ENCODE data around the gene TAF4.
"Not testable (repeated sequence)": the region's sequence is repeated elsewhere in the genome, so short reads cannot be mapped to it uniquely, and the experiment has no call there.

The TAF4 gene

DNA sequence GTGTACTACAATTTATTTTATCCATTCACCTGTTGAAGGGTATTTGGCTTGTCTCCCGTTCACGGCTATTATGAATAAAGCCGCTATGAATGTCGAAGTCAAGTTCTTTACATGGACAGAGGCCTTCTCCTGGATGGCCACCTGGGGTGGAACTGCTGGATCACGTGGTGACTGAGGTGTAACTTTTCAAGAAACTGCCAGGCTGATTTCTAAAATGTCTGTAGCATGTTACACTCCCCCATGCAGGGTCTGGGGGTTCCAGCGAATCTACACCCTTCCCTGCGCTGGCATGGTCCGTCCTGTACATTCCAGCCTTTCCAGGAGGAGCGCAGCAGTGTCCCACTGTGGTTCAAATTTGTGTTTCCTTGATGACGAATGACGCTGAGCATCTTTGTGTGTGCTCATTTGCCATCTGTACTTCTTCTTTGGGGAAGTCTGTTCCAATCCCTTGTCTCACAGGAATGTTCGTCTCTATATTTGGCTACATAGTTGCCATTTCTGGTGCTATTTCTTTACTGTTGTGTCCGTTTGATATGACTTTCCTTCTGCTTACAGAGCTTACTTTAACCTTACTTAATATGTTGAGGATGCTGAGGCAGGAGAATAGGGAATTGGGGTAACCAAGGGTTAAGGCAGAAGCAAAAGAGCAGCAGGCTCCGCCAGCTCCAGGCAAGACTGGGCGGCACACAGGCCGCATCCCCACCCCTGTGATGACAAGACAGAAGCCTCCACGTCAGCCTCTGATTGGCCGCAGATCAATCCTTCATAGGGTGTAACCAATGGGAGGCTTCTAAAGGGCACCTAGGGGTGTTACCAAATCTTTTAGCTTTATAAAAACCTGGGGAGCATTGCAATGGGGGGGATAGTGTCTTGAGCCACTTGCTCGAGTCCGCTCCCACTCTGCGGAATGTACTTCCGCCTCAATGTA lies 106.6 kb downstream of the TAF4 start:
- DNase-seq: no peak

- DNase-seq: no peak
Measured at GRCh38 chr20:61957961-61958715, 107.5 kb downstream of the TAF4 start.

- DNase-seq: no peak
Measured at GRCh38 chr20:61956396-61957342, 109.0 kb downstream of the TAF4 start.

DNA sequence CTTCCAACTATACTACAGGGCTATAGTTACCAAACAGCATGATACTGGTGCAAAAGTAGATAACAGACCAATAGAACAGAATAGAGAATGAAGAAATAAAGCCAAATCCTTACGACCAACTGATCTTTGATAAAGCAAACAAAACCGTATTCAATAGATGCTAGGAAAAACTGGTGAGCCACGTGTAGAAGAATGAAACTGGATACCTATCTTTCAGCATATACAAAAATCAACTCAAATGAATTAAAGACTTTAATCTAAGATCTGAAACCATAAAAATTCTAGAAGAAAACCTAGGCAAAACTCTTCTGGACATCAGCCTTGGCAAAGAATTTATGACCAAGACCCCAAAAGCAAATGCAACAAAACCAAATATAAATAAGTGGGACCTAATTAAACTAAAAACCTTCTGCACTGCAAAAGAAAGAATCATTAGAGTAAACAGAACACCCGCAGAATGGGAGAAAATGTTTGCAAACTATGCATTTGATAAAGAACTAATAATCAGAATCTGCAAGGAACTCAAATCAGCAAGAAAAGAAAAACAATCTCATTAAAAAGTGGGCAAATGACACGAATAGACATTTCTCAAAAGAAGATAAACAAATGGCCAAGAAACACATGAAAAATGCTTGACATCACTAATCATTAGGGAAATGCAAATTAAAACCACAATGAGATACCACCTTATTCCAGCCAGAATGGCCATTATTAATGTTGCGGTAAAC lies 109.8 kb downstream of the TAF4 start:
- DNase-seq: no peak

GRCh38 chr20:61954276-61955021 lies 111.2 kb downstream of the TAF4 start:
- DNase-seq: no peak

DNA sequence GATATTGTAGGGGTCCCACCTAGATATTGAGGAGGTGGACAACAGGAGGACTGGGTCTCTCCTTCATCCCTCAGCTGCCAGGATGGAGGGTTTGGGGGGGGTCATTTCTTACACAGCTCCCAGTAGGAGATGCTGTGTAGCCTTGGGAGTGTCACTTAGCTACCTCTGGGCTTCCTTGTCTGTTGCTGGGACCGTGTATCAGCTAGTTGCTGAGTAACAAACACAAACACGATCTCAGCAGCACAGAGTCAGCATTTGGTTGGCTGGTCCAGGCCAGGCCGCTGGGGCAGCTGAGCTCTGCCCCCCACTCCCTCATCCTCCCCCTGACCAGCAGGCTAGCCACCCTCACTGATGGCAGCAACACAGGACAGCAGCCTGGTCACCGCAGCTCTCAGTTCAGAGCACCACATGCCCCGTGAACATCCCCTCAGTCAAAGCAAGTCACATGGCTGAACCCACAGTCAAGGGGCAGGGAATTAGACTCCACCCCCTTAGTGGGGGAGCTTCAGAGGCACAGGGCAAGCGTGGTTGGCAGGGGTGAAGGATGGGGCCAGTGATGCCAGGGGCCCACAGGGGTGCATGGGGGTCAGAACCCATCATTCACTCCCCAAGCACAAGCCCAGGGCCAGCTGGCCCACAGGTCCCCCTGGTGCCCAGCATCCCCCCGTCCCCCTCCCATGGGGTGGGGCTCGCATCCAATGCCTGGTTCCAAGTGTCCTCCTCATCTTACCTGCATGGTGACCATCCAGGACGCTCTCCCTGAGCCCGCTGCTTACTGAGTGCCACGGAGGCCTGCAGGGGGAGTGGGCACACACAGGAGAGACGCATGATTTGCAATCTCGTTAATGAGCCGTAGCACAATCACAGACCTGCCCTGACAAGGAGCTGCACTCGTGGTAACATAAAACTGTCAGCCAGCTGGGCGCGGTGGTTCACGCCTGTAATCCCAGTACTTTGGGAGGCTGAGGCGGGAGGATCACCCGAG lies 112.4 kb downstream of the TAF4 start:
- DNase-seq: no peak

- DNase-seq: no peak
Measured at GRCh38 chr20:61951695-61952533, 113.8 kb downstream of the TAF4 start.

- no peak for DNase-seq
Measured at GRCh38 chr20:61950641-61951071, 115.0 kb downstream of the TAF4 start.

GRCh38 chr20:61949714-61950640 lies 115.7 kb downstream of the TAF4 start:
- DNase-seq: no peak

DNA sequence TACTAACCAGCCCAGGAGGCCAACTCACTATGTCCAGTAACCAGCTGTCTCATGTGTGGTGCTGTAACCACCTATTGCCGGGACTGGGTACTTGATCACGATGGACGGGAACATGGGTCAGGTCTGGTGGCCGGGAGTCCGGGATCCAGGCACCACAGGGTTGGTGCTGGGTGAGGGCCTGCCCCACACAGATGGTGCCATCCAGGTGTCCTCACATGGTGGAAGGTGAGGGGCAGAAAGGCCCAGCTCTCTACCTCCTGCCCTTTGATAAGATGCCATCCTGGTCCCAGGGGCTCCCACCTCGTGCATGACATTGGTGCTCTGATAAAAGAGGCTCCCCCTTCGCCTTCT lies 116.3 kb downstream of the TAF4 start:
- no peak for DNase-seq

- DNase-seq: no peak
Measured at GRCh38 chr20:61948586-61949362, 116.9 kb downstream of the TAF4 start.

DNA sequence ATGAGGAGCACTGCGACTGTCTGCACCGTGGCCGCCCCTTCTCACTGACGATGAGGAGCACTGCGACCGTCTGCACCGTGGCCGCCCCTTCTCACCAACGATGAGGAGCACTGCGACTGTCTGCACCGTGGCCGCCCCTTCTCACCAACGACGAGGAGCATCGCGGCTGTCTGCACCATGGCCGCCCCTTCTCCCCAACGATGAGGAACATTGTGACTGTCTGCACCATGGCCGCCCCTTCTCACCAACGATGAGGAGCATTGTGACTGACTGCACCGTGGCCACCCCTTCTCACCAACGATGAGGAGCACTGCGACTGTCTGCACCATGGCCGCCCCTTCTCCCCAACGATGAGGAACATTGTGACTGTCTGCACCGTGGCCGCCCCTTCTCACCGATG lies 117.6 kb downstream of the TAF4 start:
- not testable (repeated sequence) for DNase-seq

- DNase-seq: not testable (repeated sequence)
Measured at GRCh38 chr20:61945495-61945894, 120.2 kb downstream of the TAF4 start.

DNA sequence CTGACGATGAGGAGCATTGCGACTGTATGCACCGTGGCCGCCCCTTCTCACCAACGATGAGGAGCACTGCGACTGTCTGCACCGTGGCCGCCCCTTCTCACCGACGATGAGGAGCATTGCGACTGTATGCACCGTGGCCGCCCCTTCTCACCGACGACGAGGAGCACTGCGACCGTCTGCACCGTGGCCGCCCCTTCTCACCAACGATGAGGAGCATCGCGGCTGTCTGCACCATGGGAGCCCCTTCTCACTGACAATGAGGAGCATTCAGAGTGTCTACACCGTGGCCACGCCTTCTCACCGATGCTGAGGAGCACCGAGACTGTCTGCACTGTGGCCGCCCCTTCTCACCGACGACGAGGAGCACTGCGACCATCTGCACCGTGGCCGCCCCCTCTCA lies 120.7 kb downstream of the TAF4 start:
- DNase-seq: not testable (repeated sequence)

DNA sequence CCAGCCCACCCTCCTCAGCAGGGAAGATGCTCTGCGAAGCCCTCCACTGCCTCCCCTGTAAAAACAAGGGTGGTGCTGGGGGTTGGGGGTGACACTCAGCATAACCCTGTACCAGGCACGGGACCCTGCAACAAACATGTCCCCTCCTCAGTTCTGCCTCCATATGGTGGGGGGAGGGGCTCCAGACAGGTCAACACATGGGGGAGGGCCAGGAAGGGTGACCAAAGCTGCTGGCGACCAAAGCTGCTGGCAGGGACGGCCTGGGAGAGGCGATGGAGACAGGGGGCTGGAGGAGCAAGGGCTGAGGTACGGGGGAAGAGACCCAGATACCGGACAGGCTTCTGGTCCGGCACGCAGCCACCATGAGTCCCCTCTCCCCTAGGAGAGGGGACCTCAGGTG lies 123.2 kb downstream of the TAF4 start:
- DNase-seq: no peak

DNA sequence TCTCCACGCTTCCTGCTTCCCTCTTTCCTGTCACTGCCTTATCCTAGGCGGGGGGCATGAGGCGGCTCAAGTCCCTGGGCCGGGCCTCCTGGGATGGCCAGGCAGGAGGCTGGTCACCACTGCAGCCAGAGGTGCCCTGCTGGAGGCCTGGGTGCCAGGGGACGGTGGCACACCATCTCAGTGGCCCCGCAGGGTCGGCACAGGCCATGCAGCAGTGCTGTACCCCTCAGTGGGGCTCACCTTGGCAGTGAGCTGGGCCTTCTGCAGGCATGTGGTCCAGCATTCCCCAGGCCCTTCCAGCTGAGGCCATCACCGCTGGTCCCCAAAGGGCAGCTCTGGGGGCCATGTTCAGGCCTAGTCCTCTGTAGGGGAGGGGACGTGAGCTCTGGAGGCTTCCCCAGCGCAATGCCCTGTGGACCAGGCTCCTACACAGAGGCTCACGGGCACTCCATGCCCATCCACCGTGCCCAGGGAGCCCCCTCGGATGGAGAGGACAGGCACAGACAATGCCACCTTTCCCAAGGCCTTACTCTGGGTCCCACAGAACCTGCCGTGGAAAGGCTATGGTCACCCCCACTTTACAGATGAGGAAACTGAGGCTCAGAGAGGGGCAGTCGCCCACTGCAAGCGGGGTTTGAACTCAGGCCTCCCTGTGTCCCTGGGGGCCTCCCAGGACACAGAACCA lies 123.8 kb downstream of the TAF4 start:
- DNase-seq: no peak

All from HCEC 1CT (cell line).